DMS 273 (cell line): ENCODE measurements around the gene GPT2.
"Not testable (repeated sequence)": the region's sequence is repeated elsewhere in the genome, so short reads cannot be mapped to it uniquely, and the experiment has no call there.

Source experiments
- DNase-seq: peaks from one replicate; lab custom pipeline; 2025; ENCODE audit not compliant: unreplicated experiment; lab: John Stamatoyannopoulos, UW

The GPT2 gene

DNA sequence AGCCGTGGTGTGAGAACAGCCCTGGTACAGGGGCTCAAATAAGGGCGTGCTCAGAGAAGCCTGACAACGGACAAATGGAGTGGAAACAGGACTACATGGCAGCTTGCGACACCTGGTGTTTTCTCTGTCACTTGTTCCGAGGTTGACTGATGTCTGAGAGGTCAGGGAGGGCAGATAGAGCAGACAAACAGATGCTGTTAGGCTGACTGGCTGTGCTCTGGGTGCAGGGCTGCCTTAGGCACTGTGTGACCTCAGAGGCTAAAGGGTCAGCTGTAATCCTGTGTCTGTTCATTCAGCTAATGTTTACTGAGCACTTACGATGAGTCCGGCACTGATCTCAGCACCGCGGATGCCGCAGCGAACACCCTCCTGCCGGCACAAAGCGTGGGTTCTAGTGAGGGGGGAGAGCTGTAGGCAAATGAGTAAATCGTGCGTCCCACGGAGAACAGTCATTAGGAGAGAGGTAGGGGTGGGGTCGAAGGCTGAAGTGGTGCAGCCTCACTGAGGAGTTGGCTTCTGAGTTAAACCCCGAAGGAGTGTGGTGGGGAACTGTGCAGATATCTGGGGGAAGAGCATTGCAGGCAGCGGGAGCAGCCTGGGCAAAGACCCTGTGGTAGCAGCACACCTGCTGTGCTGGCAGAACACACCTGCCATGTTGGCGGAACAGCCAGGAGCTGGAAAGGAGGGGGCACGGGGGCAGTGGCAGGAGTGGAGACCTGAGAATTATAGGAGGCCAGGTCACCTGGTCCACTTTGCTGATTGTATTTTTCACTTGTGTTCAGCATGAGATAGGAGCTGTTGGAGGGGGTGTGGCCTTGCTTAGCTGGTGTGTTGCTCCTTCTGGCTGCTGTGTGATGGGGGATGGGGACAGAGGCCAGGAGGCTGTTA lies 35.0 kb downstream of the GPT2 start:
- no peak for DNase-seq

DNA sequence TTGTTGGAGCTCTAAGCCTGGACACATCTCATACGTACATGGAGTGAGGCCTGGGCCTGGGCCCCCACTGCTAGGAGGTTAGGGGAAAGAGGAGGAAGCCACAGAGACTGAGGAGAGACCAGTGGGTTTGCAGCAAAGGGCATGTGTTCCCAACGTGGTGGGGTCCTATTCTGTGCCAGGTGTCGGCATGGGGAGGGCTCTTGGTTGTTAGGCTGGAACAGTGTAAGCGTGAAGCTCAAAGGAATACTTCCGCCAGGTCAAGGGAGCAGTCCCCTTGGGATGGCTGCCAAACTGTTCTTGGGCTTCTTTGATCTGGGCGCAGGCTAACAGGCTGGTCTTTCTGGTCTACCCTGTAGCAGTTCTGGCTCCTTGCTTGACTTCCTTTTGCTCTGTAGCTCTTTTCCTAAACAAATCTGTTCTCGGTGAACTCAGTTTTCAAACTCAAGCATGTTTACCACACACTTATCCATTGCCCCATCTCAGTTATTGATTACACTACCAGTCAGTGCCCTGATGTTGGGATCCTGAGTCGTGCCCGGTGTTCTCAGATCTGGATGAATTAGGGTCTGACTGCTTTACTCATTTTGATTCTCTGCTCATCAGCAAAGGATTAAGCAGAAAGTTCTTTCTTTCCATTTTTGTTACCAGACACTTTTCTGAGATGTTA lies 36.4 kb downstream of the GPT2 start:
- no peak for DNase-seq

DNA sequence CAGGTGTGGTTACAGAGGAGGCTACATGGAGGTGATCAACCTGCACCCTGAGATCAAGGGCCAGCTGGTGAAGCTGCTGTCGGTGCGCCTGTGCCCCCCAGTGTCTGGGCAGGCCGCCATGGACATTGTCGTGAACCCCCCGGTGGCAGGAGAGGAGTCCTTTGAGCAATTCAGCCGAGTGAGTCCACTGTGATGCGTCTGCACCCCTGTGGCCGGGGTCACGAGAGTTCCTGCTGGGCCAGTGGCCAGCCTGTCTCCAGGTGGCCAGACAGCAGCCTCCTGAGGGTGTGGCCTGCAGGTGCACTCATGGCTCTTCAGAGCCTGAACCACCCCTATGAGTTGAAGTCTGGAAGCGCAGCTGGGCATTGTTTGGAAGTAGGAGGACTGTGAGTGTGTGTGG lies 38.1 kb downstream of the GPT2 start:
- DNase-seq = no peak

DNA sequence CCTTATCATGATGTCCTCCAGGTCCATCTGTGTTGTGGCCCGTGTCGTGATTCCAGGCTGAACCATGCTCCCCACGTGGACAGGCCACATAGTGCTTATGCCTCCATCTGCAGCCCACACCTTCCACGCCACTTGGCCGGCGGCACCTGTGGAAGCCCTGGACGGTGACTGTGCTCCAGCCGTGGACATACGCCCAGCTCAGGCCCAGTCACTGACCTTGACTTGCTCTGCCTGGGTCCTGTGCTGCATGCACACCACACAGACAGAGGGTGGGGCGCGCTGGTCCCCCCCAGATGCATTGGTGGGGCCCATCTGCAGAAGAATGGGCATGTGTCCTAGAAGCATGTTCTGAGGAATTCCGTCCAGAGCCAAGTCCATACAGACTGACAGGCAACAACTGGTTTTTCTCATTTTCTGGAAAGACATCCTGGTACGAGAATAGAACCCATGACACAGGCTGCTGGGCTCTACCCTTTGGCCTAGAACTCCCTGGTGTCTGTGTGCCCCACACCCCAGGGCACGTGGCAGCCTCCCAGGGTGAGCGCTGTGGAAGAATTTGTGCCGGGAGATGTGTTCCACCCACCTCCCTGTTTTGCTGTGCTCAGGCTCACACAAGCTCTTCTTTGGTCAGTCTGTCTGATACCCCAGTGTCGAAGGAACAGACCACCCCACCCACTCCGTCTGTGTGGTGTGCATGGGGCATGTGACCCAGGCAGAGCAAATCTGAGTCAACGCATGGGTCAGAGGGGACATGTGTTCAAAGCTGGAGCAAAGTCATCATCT lies 39.5 kb downstream of the GPT2 start:
- no peak for DNase-seq

DNA sequence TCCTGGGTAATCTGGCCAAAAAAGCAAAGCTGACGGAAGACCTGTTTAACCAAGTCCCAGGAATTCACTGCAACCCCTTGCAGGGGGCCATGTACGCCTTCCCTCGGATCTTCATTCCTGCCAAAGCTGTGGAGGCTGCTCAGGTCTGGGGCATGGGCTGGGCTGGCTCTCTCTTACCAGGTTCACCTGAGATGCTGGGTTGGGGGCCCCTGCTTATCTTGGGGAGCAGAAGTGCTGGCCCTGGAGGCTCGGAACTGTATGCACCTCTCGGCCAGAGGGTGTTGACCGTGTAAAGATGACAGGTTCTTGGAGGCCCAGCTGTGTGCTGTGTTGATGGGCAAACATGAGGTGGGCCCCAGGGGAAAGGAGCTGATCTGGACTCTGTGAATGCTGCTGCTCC lies 40.2 kb downstream of the GPT2 start:
- no peak for DNase-seq

DNA sequence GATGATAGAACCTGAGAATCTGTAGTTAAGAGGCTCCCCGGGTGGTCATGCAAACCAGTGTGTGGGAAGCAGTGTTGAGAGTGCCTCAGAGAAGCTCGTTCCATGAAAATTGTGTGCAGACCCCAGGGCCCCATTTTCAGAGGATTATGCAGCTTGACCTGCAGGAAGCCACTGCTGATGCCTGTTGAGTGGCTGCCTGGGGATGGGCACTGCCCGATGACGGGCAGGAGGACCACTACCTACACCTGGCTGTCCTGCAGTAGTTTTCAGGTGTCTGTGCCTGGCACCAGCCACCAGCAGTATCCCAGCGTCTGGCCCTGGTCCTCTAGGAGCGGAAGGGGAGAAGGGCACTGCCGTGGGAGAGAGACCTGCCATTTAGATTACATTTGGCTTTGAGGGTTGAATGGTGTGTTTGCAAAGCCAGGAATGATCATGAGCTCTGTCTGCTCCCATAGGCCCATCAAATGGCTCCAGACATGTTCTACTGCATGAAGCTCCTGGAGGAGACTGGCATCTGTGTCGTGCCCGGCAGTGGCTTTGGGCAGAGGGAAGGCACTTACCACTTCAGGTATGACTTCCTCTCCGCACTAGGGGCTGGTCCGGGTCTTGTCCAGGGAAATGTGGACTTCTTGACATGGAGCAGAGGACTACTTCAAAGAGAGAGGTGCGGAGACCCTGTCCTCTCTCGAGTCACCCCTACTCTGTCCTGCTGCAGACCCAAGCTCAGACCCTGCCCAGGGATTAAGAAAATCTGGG lies 42.5 kb downstream of the GPT2 start:
- DNase-seq = no peak

DNA sequence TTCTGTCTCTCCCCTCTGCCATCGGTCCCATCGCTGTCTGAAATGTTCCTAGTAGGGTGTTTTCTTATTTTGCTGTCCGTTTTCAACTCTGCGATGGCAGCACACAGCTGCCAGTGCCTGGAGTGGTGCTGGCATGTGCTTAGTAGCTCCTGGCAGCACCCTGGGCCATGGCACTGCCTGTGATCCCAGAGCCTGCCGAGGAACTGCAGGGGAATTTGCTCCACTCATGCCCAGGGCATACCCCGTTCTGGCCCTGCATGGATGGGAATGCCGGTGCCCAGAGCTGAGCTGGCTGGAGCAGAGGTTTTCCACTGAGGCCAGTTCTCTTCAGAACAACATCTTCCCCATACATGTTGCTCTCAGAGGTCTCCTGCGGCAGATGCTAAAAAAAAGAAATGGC lies 43.1 kb downstream of the GPT2 start:
- DNase-seq = no peak

DNA sequence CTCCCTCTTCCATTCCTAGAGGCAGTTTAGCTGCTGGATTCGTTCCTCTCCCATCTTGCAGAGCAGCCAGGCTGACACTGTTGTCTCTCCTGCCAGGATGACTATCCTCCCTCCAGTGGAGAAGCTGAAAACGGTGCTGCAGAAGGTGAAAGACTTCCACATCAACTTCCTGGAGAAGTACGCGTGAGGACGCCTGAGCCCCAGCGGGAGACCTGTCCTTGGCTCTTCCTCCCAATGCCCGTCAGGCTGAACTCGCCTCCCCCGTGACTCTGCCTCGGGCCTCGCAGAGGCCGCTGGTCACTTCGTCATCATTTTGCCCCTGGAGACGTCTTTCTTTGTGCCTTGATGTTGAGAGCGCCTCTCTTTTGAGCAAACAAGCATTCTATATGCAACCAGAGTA lies 44.6 kb downstream of the GPT2 start:
- no peak for DNase-seq

DNA sequence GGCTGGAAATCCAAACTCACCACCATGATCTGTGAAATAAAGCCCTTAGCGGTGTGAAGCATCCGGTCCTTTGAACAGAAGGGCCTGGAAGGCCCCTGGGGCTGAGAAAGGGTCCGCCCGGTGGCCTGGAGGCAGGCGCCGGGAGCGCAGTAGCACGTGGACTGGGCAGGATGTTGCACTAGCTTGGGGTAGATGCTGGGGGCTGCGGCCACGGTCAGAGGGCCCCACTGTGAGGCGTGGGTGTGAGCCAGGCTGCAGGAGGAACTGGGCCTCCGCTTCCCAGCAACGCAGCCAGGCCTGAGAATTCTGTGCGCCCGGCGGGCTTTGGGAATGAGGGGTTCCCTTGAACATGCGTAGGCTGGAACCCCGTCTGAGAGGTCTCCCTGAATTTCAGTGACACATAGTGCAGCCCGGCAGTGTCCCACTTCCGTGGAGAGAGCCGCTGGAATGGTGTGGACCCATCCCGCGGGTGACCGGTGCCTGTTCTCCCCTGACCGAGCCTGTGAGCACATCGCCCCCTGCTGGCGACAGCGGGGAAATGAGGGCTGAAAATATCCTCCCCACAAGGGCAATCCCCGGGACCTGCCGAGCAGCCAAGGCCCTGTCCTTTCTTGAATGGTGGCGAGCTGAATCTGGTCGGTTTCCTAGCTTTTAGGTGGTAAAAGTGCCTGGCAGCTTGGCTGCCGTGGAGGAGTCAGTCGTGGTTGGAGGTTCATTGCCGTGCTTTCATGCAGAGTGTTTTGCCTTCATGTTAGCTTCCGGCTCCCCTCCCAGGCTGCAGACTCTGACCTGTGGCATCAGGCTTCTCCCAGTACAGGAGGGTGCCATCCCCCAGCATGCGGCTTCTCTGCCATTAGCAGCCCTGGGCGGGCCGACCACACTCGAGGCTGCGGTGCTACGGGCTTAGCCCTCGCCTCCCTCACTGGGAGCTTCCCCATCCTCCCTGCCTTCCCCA lies 45.5 kb downstream of the GPT2 start:
- peak; percentile 73 for DNase-seq

DNA sequence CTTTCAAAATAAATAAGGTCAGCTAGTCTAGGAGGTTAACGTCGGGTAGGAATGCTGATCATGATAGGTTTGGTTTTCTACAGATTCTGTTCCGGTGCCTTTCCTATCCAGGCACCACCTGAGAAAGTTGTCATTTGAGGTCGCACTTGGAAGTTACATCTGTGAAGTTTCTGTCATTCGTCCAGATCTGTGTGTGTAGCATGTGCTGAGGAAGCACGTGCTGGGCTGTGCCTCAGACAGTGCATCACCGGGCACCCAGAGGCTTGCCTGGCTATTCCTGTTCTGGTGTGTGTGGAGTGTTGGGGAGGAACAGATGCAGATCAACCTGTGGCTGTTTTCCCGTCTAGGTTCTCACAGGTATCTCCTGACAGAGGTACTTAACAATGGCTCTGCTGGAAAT lies 46.7 kb downstream of the GPT2 start:
- no peak for DNase-seq

DNA sequence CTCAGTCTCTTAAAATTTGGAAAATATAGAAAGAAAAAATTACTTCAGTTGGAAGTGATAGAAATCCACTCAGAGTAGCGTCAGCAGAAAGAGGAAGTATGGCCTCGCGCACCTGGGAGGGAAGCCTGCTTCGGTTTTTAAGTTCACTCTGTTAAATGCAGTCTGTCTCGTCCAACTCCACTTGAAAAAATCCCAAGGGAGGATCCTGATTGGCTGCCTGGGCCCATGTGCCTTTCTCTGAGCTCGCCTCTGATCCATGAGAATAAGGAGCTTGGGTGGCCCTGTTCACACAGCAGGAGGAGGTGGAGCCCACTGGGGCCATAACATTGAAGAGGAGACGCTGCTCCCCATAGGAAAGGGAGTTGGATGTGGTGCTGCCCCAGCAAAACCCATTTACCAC lies 48.6 kb downstream of the GPT2 start:
- DNase-seq = peak; percentile 62

DNA sequence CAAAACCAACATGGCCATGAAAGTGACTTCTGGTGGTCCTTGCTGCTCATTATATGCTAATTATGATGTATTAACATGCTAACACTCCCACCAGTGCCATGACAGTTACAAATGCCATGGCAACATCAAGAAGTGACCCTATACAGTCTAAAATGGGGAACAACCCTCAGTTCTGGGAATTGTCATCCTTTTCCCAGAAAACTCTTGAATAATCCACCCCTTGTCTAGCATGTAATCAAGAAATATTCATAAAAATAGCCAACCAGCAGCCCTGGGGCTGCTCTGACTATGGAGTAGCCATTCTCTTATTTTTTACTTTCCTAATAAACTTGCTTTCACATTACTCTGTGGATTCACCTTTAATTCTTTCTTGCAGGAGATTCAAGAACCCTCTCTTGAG lies 53.4 kb downstream of the GPT2 start:
- DNase-seq = no peak

DNA sequence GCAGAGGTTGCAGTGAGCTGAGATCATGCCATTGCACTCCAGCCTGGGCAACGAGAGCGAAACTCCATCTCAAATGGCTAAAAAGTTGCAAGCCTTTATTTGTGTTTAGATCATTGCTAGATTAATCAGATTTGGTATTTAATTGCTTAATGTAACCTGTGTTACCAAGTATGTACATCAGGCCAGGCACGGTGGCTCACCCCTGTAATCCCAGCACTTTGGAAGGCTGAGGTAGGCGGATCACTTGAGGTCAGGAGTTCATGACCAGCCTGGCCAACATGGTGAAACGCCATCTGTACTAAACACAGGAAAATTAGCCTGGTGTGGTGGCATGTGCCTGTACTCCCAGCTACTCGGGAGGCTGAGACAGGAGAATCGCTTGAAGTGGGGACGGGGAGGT lies 60.6 kb downstream of the GPT2 start:
- DNase-seq = not testable (repeated sequence)

DNA sequence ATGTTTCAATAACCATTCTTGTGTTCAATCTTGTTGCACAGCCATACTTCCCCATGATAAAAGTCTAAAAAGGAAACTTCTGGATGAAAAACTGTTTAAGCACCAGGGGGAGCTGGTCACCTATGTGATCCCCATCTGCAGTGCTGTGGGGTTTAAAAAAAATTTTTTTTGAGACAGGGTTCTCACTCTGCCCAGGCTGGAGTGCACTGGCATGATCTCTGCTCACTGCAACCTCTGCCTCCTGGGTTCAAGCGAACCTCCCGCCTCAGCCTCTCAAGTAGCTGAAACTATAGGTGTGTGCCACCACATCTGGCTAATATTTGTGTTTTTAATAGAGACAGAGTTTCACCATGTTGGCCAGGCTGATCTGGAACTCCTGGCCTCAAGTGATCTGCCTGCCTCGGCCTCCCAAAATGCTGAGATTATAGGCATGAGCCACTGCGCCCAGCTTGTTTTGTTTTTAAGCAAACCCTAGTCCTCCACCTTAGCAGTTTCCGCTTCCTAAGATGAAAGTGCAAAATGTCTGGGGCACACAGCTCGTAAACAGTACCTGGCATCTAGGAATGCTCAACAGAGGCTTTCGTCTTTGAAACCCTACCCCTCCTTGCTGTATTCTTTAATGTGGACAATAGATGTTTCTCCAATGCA lies 63.9 kb downstream of the GPT2 start:
- DNase-seq = peak; percentile 71

DNA sequence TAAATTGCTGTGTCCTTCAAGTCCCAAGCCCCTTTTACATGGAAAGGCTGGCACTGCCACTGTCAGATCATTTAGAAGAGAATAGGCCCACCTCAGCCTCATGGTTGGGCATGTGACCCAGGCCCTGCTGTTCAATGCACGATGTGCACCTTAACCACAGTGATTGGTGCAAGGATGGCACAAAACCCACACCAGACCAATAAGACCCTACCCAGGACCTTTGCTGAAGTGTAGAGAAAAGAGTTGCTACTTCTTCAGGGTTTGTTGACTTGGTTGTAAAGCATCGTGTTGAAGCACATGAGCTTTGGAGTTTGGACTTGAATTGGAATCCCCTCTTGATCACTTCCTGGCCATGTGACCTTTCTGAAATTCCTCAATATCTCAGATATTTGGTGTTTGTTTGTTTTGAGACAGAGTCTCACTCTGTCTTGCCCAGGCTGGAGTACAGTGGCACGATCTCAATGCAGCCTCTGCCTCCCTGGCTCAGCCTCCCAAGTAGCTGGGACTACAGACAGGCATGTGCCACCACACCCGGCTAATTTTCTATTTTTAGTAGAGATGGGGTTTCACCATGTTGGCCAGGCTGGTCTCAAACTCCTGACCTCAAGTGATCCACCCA lies 64.5 kb downstream of the GPT2 start:
- no peak for DNase-seq

DNA sequence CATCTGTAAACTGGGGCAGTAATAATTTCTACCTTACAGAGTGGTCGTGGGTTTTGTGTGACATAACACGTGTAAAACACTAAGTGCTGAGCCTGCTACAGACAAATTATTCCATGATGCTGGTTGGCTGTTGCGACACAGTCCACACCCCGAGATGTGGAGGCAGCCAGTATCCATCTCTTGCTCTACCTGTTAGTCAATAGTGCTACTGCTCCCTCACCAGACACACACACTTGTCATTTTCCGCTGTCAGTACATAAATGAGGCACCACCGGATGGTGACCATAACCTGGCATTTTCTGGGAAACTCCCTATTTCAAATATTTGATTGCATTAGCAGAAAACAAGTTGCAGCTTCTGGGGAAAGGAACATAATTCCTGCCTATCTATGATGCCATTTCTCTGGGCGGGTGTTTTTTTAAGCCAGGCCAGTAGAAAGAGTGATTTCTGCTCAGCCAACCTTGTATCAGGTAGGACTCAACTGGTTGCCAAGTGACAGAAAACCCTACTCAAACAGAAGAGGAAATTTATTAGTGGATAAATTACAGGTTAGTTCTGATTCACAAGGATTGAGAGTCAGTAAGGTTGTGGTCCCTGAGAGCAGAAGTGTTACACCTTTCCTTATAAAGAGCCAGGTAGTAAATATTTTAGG lies 65.2 kb downstream of the GPT2 start:
- DNase-seq = no peak

DNA sequence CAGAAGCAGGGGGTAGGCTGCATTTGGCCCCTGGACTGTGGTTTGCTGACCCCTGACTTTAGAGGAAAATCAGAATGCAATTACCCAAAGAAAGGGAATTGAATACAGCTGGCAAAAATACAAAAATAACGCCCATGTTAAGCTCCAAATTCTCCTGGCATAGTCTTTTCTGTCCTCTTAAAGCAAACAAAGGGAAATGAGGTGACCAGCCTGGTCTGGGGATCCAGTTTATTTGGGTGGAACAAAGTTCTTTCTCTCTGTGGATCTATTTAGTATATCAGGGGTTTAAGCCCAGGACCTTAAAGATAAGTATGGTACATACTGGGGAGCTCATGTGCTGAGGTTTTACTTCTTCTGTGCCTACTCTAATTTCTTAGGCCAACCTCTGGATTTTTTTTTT lies 65.8 kb downstream of the GPT2 start:
- no peak for DNase-seq

DNA sequence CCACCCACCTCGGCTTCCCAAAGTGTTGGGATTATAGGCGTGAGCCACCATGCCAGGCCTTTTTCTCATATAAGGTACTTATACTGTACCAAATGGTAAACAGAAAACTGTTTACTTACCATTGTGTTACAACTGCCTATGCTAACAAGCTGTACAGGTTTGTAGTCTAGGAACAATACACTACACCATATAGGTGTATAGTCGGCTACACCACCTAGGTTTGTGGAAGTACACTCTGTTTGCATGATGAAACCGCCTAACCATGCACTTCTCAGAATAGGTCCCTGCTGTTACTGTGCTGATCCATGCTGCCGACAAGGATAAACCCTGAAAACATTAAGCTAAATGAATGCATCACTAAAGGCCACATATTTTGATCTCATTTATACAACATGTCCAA lies 70.4 kb downstream of the GPT2 start:
- no peak for DNase-seq
